Measurements from ENCODE around the gene CDC27. TPM values are rescaled to one million over a fixed set of nuclear protein-coding genes. Genes with fewer than 3 reads are reported as not detected.
"Not testable (repeated sequence)": the region's sequence is repeated elsewhere in the genome, so short reads cannot be mapped to it uniquely, and the experiment has no call there.

The CDC27 gene
- total RNA-seq, 1 donor from 2014 or later = 137 TPM

DNA sequence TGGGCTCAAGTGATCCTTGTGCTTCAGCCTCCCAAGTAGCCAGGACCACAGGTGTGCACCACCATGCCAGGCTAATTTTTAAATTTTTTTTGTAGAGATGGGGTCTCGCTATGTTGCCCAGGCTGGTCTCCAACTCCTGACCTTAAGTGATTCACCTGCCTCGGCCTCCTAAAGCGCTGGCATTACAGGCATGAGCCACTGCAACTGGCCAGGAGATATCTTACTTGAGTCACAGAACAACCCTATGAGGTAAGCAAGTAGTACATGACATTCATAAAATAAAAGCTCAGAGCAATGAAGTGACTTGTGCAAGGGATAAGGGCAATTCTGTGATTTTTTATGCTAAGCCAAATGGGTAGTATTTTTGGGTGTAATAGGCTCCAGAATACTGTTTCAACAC, 57.3 kb downstream of the CDC27 start:
- DNase-seq (ENCODE audit: low read depth) = peak; percentile 31

DNA sequence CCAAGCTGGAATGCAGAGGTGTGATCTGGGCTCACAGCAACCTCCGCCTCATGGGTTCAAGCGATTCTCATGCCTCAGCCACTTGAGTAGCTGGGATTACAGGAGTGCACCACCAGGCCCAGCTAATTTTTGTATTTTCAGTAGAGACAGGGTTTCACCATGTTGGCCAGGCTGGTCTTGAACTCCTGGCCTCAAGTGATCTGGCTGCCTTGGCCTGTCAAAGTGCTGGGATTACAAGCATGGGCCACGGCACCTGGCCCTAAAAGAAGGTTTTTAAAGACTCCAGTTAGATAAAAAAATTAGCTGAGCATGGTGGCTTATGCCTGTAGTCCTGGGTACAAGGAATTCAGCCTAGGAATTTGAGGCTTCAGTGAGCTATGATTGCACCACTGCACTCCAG, 62.3 kb downstream of the CDC27 start:
- not testable (repeated sequence) for H3K4me1 Mint-ChIP-seq (ENCODE audit: low read depth, unreplicated experiment); FAIRE-seq; H3K9me3 Mint-ChIP-seq (ENCODE audit: unreplicated experiment); H3K27me3 Mint-ChIP-seq (ENCODE audit: low read depth, unreplicated experiment); H2AFZ ChIP-seq (ENCODE audit: low read depth, low read length); H3K4me1 ChIP-seq (ENCODE audit: insufficient read depth, low read length); H3K4me3 ChIP-seq (ENCODE audit: insufficient read depth, low read depth, low read length); H3K27ac Mint-ChIP-seq (ENCODE audit: unreplicated experiment); H3K9me3 ChIP-seq (ENCODE audit: insufficient read depth, low read depth, low read length); H3K27ac ChIP-seq (ENCODE audit: low read depth, low read length); H4K20me1 ChIP-seq (ENCODE audit: insufficient read depth, low read length); H3K9ac ChIP-seq (ENCODE audit: low read length); H3K27me3 ChIP-seq (ENCODE audit: insufficient read depth, low read length); DNase-seq (ENCODE audit: low read depth); H3K79me2 ChIP-seq (ENCODE audit: insufficient read depth, low read length); H3K4me3 Mint-ChIP-seq (ENCODE audit: unreplicated experiment); H3K4me2 ChIP-seq (ENCODE audit: low read length)
- peaks cover 38% of the 10 kb centered on the region for H3K36me3 ChIP-seq (ENCODE audit: insufficient read depth, low read length)
- peaks cover 14% of the 10 kb centered on the region for H3K36me3 Mint-ChIP-seq (ENCODE audit: low read depth, unreplicated experiment)

More for the DNA sequence above, 57.3 kb downstream of the CDC27 start:
- Histone ChIP-seq H3K4me3 (ENCODE audit: insufficient read depth, low read depth, low read length) (no peak overlapping the region), H3K79me2 (ENCODE audit: insufficient read depth, low read length) (no peaks in the 10 kb centered on the region), H4K20me1 (ENCODE audit: insufficient read depth, low read length) (no peaks in the 10 kb centered on the region), H3K9ac (ENCODE audit: low read length) (no peak overlapping the region), H3K9me3 (ENCODE audit: insufficient read depth, low read depth, low read length) (no peaks in the 10 kb centered on the region), H3K27ac (ENCODE audit: low read depth, low read length) (no peak overlapping the region), H3K27me3 (ENCODE audit: insufficient read depth, low read length) (no peaks in the 10 kb centered on the region), H3K4me1 (ENCODE audit: insufficient read depth, low read length) (no peaks in the 10 kb centered on the region), H3K4me2 (ENCODE audit: low read length) (no peak overlapping the region), H3K36me3 (ENCODE audit: insufficient read depth, low read length) (peaks cover 45% of the 10 kb centered on the region), H2AFZ (ENCODE audit: low read depth, low read length) (no peak overlapping the region)
- H3K36me3 Mint-ChIP-seq (ENCODE audit: low read depth, unreplicated experiment) = peaks cover 17% of the 10 kb centered on the region
- TF ChIP-seq, protein P1, sequence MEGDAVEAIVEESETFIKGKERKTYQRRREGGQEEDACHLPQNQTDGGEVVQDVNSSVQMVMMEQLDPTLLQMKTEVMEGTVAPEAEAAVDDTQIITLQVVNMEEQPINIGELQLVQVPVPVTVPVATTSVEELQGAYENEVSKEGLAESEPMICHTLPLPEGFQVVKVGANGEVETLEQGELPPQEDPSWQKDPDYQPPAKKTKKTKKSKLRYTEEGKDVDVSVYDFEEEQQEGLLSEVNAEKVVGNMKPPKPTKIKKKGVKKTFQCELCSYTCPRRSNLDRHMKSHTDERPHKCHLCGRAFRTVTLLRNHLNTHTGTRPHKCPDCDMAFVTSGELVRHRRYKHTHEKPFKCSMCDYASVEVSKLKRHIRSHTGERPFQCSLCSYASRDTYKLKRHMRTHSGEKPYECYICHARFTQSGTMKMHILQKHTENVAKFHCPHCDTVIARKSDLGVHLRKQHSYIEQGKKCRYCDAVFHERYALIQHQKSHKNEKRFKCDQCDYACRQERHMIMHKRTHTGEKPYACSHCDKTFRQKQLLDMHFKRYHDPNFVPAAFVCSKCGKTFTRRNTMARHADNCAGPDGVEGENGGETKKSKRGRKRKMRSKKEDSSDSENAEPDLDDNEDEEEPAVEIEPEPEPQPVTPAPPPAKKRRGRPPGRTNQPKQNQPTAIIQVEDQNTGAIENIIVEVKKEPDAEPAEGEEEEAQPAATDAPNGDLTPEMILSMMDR (IDR thresholded peaks at IDR 0.05; ENCODE audit: insufficient read depth, low read depth, low read length) = no peak
- no peak for TF ChIP-seq EZH2 (IDR thresholded peaks at IDR 0.05; ENCODE audit: insufficient read depth, low read length)
- no peaks in the 10 kb centered on the region for H3K4me1 Mint-ChIP-seq (ENCODE audit: low read depth, unreplicated experiment)
- H3K9me3 Mint-ChIP-seq (ENCODE audit: unreplicated experiment) = no peaks in the 10 kb centered on the region
- H3K4me3 Mint-ChIP-seq (ENCODE audit: unreplicated experiment) = no peak overlapping the region
- H3K27me3 Mint-ChIP-seq (ENCODE audit: low read depth, unreplicated experiment) = no peaks in the 10 kb centered on the region
- no peak overlapping the region for H3K27ac Mint-ChIP-seq (ENCODE audit: unreplicated experiment)
- FAIRE-seq = no peak

- H3K4me1 ChIP-seq (ENCODE audit: insufficient read depth, low read length) = peaks cover 10% of the 10 kb centered on the region
- H2AFZ ChIP-seq (ENCODE audit: low read depth, low read length); H3K27ac Mint-ChIP-seq (ENCODE audit: unreplicated experiment); H3K4me3 Mint-ChIP-seq (ENCODE audit: unreplicated experiment); H3K79me2 ChIP-seq (ENCODE audit: insufficient read depth, low read length); H3K27ac ChIP-seq (ENCODE audit: low read depth, low read length); H3K9me3 ChIP-seq (ENCODE audit: insufficient read depth, low read depth, low read length); FAIRE-seq; H3K27me3 Mint-ChIP-seq (ENCODE audit: low read depth, unreplicated experiment); H3K9ac ChIP-seq (ENCODE audit: low read length); H3K4me3 ChIP-seq (ENCODE audit: insufficient read depth, low read depth, low read length); DNase-seq (ENCODE audit: low read depth); H3K4me2 ChIP-seq (ENCODE audit: low read length); H3K9me3 Mint-ChIP-seq (ENCODE audit: unreplicated experiment); H3K27me3 ChIP-seq (ENCODE audit: insufficient read depth, low read length): not testable (repeated sequence)
- H3K36me3 ChIP-seq (ENCODE audit: insufficient read depth, low read length) = peaks cover 23% of the 10 kb centered on the region
- peaks cover 15% of the 10 kb centered on the region for H4K20me1 ChIP-seq (ENCODE audit: insufficient read depth, low read length)
- Mint-ChIP-seq H3K36me3 (ENCODE audit: low read depth, unreplicated experiment) (peaks cover 13% of the 10 kb centered on the region), H3K4me1 (ENCODE audit: low read depth, unreplicated experiment) (peaks cover 19% of the 10 kb centered on the region)
Measured at GRCh38 chr17:47123262-47123661, 65.8 kb downstream of the CDC27 start.
